ENCODE measurements around the gene MST1. TPM values are rescaled to one million over a fixed set of nuclear protein-coding genes. Genes with fewer than 3 reads are reported as not detected.

MST1 gene
- total RNA-seq, 1 experiment from 2014 or later = 1.7 TPM

DNA sequence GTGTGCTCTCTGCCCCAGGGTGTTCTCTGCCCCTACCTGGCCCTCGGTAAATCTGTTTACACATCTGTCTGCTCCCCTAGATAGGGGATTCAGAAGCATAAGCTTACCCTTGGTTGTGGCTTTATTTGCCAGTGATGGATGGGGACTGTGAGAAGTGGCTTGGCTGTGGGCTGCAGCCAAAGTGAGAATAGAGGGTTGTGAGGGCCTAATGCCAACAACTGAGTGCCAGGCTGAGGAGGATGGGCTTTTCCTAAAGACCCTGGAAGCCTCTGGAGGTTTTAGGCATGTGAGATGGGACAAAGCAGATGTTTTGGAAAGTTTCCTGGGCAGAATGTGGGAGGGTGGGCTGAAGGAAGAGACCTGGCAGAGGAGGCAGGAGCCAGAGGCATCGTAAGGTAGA is 30.6 kb downstream of the MST1 start:
- DNase-seq (no peak), ATAC-seq (no peak)
- Histone ChIP-seq H2AFZ (ENCODE audit: low read length) (no peak overlapping the region), H4K20me1 (ENCODE audit: low read length) (no peaks in the 10 kb centered on the region), H3K9me2 (replicated peaks; ENCODE audit: low read length) (no peaks in the 10 kb centered on the region), H3K27me3 (ENCODE audit: low read length) (no peaks in the 10 kb centered on the region), H3K9ac (ENCODE audit: low read length) (no peak overlapping the region), H3K4me2 (ENCODE audit: low read length) (no peak overlapping the region), H3K79me2 (ENCODE audit: low read length) (no peaks in the 10 kb centered on the region), H3K4me3 (ENCODE audit: low read length) (no peak overlapping the region), H3K27ac (ENCODE audit: low read length) (no peak overlapping the region), H3K4me1 (ENCODE audit: insufficient read depth, low read length) (no peaks in the 10 kb centered on the region), H3K9me3 (ENCODE audit: low read length) (no peaks in the 10 kb centered on the region), H3K36me3 (ENCODE audit: low read depth, low read length) (no peaks in the 10 kb centered on the region), H3F3A (ENCODE audit: low read length, unreplicated experiment) (no peaks in the 10 kb centered on the region)
- TF ChIP-seq EZH2phosphoT487 (IDR thresholded peaks at IDR 0.05; ENCODE audit: borderline replicate concordance, low read length) (no peak), EZH2 (IDR thresholded peaks at IDR 0.05; ENCODE audit: low read length, unreplicated experiment) (no peak)
- TF ChIP-seq, protein P1, sequence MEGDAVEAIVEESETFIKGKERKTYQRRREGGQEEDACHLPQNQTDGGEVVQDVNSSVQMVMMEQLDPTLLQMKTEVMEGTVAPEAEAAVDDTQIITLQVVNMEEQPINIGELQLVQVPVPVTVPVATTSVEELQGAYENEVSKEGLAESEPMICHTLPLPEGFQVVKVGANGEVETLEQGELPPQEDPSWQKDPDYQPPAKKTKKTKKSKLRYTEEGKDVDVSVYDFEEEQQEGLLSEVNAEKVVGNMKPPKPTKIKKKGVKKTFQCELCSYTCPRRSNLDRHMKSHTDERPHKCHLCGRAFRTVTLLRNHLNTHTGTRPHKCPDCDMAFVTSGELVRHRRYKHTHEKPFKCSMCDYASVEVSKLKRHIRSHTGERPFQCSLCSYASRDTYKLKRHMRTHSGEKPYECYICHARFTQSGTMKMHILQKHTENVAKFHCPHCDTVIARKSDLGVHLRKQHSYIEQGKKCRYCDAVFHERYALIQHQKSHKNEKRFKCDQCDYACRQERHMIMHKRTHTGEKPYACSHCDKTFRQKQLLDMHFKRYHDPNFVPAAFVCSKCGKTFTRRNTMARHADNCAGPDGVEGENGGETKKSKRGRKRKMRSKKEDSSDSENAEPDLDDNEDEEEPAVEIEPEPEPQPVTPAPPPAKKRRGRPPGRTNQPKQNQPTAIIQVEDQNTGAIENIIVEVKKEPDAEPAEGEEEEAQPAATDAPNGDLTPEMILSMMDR (conservative IDR thresholded peaks at IDR 0.05; ENCODE audit: low read depth, low read length) = no peak
- ChIA-PET POLR2A (ENCODE audit: unreplicated experiment) (no interaction called here), CTCF (no interaction called here)
- intact Hi-C loops (cut with micrococcal nuclease) = no loop called here
- no TSS peak for BruUV-seq (replicated peaks)

DNA sequence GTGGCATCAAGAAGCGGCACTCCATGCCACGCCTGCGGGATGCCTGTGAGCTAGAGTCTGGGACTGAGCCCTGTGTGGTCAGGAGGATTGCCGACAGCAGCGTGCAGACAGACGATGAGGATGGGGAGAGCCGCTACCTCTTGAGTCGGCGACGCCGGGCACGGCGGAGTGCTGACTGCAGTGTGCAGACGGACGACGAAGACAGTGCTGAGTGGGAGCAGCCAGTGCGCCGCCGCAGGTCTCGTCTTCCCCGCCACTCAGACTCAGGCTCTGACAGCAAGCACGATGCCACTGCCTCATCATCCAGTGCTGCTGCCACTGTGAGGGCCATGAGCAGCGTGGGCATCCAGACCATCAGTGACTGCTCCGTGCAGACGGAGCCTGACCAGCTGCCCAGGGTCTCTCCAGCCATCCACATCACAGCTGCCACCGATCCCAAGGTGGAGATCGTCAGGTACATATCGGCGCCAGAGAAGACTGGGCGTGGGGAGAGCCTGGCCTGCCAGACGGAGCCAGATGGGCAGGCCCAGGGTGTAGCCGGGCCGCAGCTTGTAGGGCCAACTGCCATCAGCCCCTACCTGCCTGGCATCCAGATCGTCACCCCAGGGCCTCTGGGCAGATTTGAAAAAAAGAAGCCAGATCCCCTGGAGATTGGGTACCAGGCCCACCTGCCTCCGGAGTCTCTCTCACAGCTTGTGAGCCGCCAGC is 31.9 kb downstream of the MST1 start:
- H3K4me3 ChIP-seq (ENCODE audit: low read length) = no peak overlapping the region
- H2AFZ ChIP-seq (ENCODE audit: low read length) = no peak overlapping the region
- H3K27me3 ChIP-seq (ENCODE audit: low read length) = no peaks in the 10 kb centered on the region
- intact Hi-C loops (cut with micrococcal nuclease) = no loop called here
- CTCF ChIA-PET = no interaction called here
- no TSS peak for BruUV-seq (replicated peaks)
- H3K36me3 ChIP-seq (ENCODE audit: low read depth, low read length) = no peaks in the 10 kb centered on the region
- H3F3A ChIP-seq (ENCODE audit: low read length, unreplicated experiment) = no peaks in the 10 kb centered on the region
- H3K9me3 ChIP-seq (ENCODE audit: low read length) = no peaks in the 10 kb centered on the region
- TF ChIP-seq EZH2 (IDR thresholded peaks at IDR 0.05; ENCODE audit: low read length, unreplicated experiment) (no peak), EZH2phosphoT487 (IDR thresholded peaks at IDR 0.05; ENCODE audit: borderline replicate concordance, low read length) (no peak)
- TF ChIP-seq, protein P1 (conservative IDR thresholded peaks at IDR 0.05; ENCODE audit: low read depth, low read length) = no peak
- no peak for ATAC-seq
- H4K20me1 ChIP-seq (ENCODE audit: low read length) = no peaks in the 10 kb centered on the region
- H3K9ac ChIP-seq (ENCODE audit: low read length) = no peak overlapping the region
- no peak overlapping the region for H3K4me2 ChIP-seq (ENCODE audit: low read length)
- H3K4me1 ChIP-seq (ENCODE audit: insufficient read depth, low read length) = no peaks in the 10 kb centered on the region
- POLR2A ChIA-PET (ENCODE audit: unreplicated experiment) = no interaction called here
- no peak for DNase-seq
- H3K79me2 ChIP-seq (ENCODE audit: low read length) = no peaks in the 10 kb centered on the region
- no peaks in the 10 kb centered on the region for H3K9me2 ChIP-seq (replicated peaks; ENCODE audit: low read length)
- H3K27ac ChIP-seq (ENCODE audit: low read length) = no peak overlapping the region

DNA sequence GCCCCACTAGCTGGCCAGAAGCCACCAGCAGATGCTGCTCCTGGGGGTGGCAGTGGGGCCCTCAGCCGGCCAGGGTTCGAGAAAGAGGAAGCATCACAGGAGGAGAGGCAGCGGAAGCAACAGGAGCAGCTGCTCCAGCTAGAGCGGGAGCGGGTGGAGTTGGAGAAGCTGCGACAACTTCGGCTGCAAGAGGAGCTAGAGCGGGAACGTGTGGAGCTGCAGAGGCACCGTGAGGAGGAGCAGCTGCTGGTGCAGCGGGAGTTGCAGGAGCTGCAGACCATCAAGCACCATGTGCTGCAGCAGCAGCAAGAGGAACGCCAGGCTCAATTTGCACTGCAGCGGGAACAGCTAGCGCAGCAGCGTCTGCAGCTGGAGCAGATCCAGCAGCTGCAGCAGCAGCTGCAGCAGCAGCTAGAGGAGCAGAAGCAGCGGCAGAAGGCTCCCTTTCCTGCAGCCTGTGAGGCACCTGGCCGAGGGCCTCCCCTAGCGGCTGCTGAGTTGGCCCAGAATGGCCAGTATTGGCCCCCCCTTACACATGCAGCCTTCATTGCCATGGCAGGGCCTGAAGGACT is 32.6 kb downstream of the MST1 start:
- no TSS peak for BruUV-seq (replicated peaks)
- Histone ChIP-seq H3K4me3 (ENCODE audit: low read length) (no peak overlapping the region), H3K27ac (ENCODE audit: low read length) (no peak overlapping the region), H3K79me2 (ENCODE audit: low read length) (no peaks in the 10 kb centered on the region), H4K20me1 (ENCODE audit: low read length) (no peaks in the 10 kb centered on the region), H3K36me3 (ENCODE audit: low read depth, low read length) (no peaks in the 10 kb centered on the region), H3K9ac (ENCODE audit: low read length) (no peak overlapping the region), H3K9me2 (replicated peaks; ENCODE audit: low read length) (no peaks in the 10 kb centered on the region), H2AFZ (ENCODE audit: low read length) (no peak overlapping the region), H3K27me3 (ENCODE audit: low read length) (no peaks in the 10 kb centered on the region), H3K9me3 (ENCODE audit: low read length) (no peaks in the 10 kb centered on the region), H3K4me1 (ENCODE audit: insufficient read depth, low read length) (no peaks in the 10 kb centered on the region), H3F3A (ENCODE audit: low read length, unreplicated experiment) (no peaks in the 10 kb centered on the region), H3K4me2 (ENCODE audit: low read length) (no peak overlapping the region)
- CTCF ChIA-PET = no interaction called here
- ATAC-seq (no peak; the same call in 1 of the 2 replicates), DNase-seq (no peak)
- TF ChIP-seq EZH2 (IDR thresholded peaks at IDR 0.05; ENCODE audit: low read length, unreplicated experiment) = no peak
- no peak for TF ChIP-seq EZH2phosphoT487 (IDR thresholded peaks at IDR 0.05; ENCODE audit: borderline replicate concordance, low read length)
- TF ChIP-seq, protein P1 (conservative IDR thresholded peaks at IDR 0.05; ENCODE audit: low read depth, low read length) = no peak
- POLR2A ChIA-PET (ENCODE audit: unreplicated experiment) = no interaction called here
- intact Hi-C loops (cut with micrococcal nuclease) = no loop called here
